DOHH2 (cell line): Measurements from ENCODE around the gene EML5.

ENCODE experiments used
- H3F3A ChIP-seq: fragments of 200-600 bp; sonication (generic), shearing (Covaris generic); 2 replicates; pipeline ENCODE4 v1.6.0; 2016; ENCODE audit warnings: antibody characterized with exemption, mild to moderate bottlenecking; ENCODE audit not compliant: control insufficient read depth, insufficient read depth
- H3K27ac ChIP-seq: fragments of 200-600 bp; sonication (generic); 2 replicates; pipeline ENCODE4 v1.5.1; 2014; ENCODE audit warnings: low read depth, mild to moderate bottlenecking, low read length, moderate library complexity
- H3K27me3 ChIP-seq: fragments of 200-600 bp; sonication (generic); 2 replicates; pipeline ENCODE4 v1.6.1; 2014; ENCODE audit warnings: mild to moderate bottlenecking, low read length, mixed read lengths; ENCODE audit not compliant: control insufficient read depth
- H3K36me3 ChIP-seq: fragments of 200-600 bp; sonication (generic); 2 replicates; pipeline ENCODE4 v1.6.1; 2014; ENCODE audit warnings: mild to moderate bottlenecking, low read length, moderate library complexity, mixed read lengths; ENCODE audit not compliant: control insufficient read depth
- H3K4me1 ChIP-seq: fragments of 200-600 bp; sonication (generic); 2 replicates; pipeline ENCODE4 v1.6.1; 2014; ENCODE audit warnings: mild to moderate bottlenecking, low read length, mixed read lengths; ENCODE audit not compliant: control insufficient read depth
- H3K4me2 ChIP-seq: fragments of 200-600 bp; sonication (generic); 2 replicates; pipeline ENCODE4 v1.6.0; 2014; ENCODE audit warnings: mild to moderate bottlenecking, low read length, moderate library complexity
- H3K4me3 ChIP-seq: fragments of 200-600 bp; sonication (generic); 2 replicates; pipeline ENCODE4 v1.5.1; 2014; ENCODE audit warnings: mild to moderate bottlenecking, low read length, mixed read lengths
- H3K79me2 ChIP-seq: fragments of 200-600 bp; sonication (generic); 2 replicates; pipeline ENCODE4 v1.6.1; 2014; ENCODE audit warnings: mild to moderate bottlenecking, low read length, mixed read lengths; ENCODE audit not compliant: control insufficient read depth
- H3K9me2 ChIP-seq: fragments of 200-600 bp; sonication (generic); replicated peaks from 2 replicates; pipeline ENCODE4 v1.6.1; 2014; ENCODE audit warnings: mild to moderate bottlenecking, low read length, mixed read lengths; ENCODE audit not compliant: control insufficient read depth
- H3K9me3 ChIP-seq: fragments of 200-600 bp; sonication (generic); 2 replicates; pipeline ENCODE4 v1.6.1; 2014; ENCODE audit warnings: antibody characterized with exemption, low read length, mixed read lengths; ENCODE audit not compliant: control insufficient read depth, insufficient read depth
- H4K20me1 ChIP-seq: fragments of 200-600 bp; sonication (generic); 2 replicates; pipeline ENCODE4 v1.6.0; 2014; ENCODE audit warnings: low read depth, mild to moderate bottlenecking, antibody characterized with exemption, low read length, moderate library complexity; ENCODE audit not compliant: control insufficient read depth, insufficient read depth
- CTCF ChIP-seq: fragments of 200-600 bp; sonication (generic); IDR thresholded peaks from one replicate; pipeline ENCODE4 v1.5.1; 2014; ENCODE audit warnings: antibody characterized with exemption, mild to moderate bottlenecking, low read depth, low read length; ENCODE audit not compliant: poor library complexity, severe bottlenecking
- EZH2phosphoT487 ChIP-seq: fragments of 200-600 bp; sonication (generic); IDR thresholded peaks from 2 replicates; pipeline ENCODE4 v1.6.1; 2017; ENCODE audit warnings: borderline replicate concordance, mild to moderate bottlenecking, antibody characterized with exemption, low read length, moderate library complexity, mixed read lengths

Gene EML5

GRCh38 chr14:88605594-88605993, 187.2 kb downstream of the EML5 start:
- H3K4me2 ChIP-seq = no peak overlapping the region
- H3K27me3 ChIP-seq = no peaks in the 10 kb centered on the region
- no peaks in the 10 kb centered on the region for H3K9me3 ChIP-seq
- peaks cover 92% of the 10 kb centered on the region for H3K36me3 ChIP-seq
- H4K20me1 ChIP-seq = no peaks in the 10 kb centered on the region; the same call in 1 of the 2 replicates
- no peaks in the 10 kb centered on the region for H3F3A ChIP-seq
- TF ChIP-seq EZH2phosphoT487 (no peak), CTCF (no peak)
- H3K4me3 ChIP-seq = no peak overlapping the region
- no peak overlapping the region for H3K27ac ChIP-seq
- H3K4me1 ChIP-seq = no peaks in the 10 kb centered on the region
- H3K9me2 ChIP-seq = no peaks in the 10 kb centered on the region
- no peaks in the 10 kb centered on the region for H3K79me2 ChIP-seq

- TF ChIP-seq CTCF (no peak), EZH2phosphoT487 (no peak)
- Histone ChIP-seq H3K27me3 (no peaks in the 10 kb centered on the region), H3K36me3 (peaks cover 90% of the 10 kb centered on the region), H4K20me1 (no peaks in the 10 kb centered on the region; the same call in 1 of the 2 replicates), H3F3A (no peaks in the 10 kb centered on the region), H3K9me2 (no peaks in the 10 kb centered on the region), H3K4me1 (peaks cover 11% of the 10 kb centered on the region), H3K9me3 (no peaks in the 10 kb centered on the region), H3K4me2 (no peak overlapping the region), H3K27ac (no peak overlapping the region), H3K4me3 (no peak overlapping the region), H3K79me2 (no peaks in the 10 kb centered on the region)
These were observed 188.5 kb downstream of the EML5 start for GRCh38 chr14:88604212-88604611.

- H3K36me3 ChIP-seq = peaks cover 89% of the 10 kb centered on the region
- no peak overlapping the region for H3K4me3 ChIP-seq
- H3F3A ChIP-seq = no peaks in the 10 kb centered on the region
- no peaks in the 10 kb centered on the region for H3K27me3 ChIP-seq
- H3K9me3 ChIP-seq = no peaks in the 10 kb centered on the region
- H3K27ac ChIP-seq = no peak overlapping the region
- no peaks in the 10 kb centered on the region for H3K9me2 ChIP-seq
- H3K4me1 ChIP-seq = peaks cover 11% of the 10 kb centered on the region
- TF ChIP-seq CTCF (no peak), EZH2phosphoT487 (no peak)
- H3K79me2 ChIP-seq = no peaks in the 10 kb centered on the region
- H3K4me2 ChIP-seq = no peak overlapping the region
- no peaks in the 10 kb centered on the region for H4K20me1 ChIP-seq
These were observed 192.9 kb downstream of the EML5 start for GRCh38 chr14:88599761-88600439.
